Limb (tissue), 2 donors: ENCODE measurements around the gene BEND7.
"Not testable (repeated sequence)": the region's sequence is repeated elsewhere in the genome, so short reads cannot be mapped to it uniquely, and the experiment has no call there.

Experiments
- DNase-seq, 2 donors: peaks; one replicate each; pipeline ENCODE4 v3.0.0-alpha.2; 2016; ENCODE audit errors: extremely low spot score in 2 of 2

The BEND7 gene

GRCh38 chr10:13421382-13421917 is 107.4 kb downstream of the BEND7 start:
- DNase-seq, result no peak

GRCh38 chr10:13420532-13421307 is 108.1 kb downstream of the BEND7 start:
- DNase-seq, result no peak

DNA sequence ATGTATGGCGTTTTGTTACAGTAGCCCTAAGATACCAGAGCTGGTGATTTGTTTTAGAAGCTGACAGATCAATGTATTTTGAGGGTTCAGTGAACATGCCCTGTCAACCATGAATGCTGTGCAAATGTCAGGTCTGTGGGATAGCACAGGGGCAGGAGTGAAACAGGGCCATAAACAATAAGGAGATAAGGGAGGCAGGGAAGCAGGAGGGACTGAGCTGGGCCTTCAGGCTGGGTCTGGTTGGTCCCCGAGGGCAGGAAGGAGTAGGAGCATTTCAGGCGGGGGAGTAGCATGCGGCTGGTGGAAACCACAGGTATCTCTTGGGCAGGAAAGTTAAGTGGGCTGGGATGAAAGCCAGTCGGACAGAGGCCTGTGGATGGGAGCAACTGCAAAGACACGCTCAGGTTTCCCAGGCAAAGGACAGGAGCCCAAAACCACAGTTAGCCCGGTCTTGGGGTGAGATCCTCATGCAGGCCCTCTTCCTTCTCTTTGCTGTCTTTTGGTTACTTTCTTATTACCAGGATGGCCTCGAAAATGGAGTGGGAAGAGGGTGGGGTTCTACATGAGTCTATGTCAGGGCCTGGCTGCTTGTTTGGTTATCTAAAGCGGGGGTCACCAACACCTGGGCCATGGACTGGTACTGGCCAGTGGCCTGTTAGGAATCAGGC is 111.2 kb downstream of the BEND7 start:
- no peak for DNase-seq

DNA sequence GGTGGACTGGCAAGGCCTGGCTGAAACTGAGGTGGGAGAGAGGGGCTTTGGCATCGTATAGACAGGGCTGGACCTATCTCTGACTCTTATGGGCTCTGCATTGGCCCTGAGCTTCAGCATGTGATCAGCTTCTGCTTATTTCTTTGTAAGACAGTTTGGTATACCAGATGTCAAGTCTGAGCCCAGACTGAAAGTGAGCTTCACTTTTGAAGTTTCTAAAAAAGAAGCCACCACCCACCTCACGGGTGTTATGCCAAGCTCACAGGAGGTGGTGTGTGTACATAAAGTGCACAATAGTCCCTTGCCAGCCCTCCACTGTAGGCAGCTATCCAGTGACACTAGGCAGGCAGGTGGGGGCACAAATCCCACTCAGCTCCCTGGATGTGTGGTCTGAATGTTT is 112.1 kb downstream of the BEND7 start:
- DNase-seq, result no peak

DNA sequence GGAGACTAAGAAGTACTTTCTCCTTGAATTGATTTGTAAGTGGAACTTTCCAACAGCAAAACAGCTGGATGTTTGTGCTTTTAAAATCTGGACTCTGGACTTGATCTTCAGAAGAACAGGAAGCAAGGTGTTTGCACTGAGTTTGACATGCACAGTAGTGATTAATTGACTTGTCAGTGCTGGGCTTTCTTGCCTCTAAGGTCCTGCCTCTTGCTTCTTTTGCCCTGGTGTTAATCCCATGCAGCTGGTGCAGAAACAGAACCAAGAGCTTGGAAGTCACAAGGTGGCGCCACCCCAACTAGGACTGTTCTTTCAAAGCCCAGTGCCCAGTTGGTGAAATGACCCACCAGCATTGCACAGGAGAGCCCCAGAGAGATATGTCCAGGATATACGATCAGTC is 114.0 kb downstream of the BEND7 start:
- DNase-seq, result no peak

- DNase-seq, result no peak
These were observed 114.7 kb downstream of the BEND7 start for GRCh38 chr10:13414137-13414536.

GRCh38 chr10:13412894-13413293 is 115.9 kb downstream of the BEND7 start:
- no peak for DNase-seq

DNA sequence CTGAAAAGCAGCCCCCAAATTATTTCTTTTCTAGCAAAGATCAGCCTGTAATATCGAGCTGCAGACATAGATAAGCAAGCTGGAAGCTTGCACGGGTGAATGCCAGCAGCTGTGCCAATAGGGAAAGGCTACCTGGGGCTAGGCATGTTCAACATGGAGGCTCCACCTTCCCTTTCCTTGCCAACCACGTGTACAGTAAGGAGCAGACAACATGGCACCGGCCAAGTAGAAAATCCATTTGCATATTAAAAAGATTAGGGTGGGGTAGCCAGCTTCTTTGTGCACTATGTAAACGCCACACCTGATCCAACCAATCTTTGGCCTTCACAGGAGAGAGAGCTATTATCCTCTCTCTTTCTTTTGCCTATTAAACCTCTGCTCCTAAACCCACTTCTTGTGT is 124.0 kb downstream of the BEND7 start:
- DNase-seq, result no peak

- DNase-seq, result no peak
These were observed 124.5 kb downstream of the BEND7 start for GRCh38 chr10:13404305-13404759.

DNA sequence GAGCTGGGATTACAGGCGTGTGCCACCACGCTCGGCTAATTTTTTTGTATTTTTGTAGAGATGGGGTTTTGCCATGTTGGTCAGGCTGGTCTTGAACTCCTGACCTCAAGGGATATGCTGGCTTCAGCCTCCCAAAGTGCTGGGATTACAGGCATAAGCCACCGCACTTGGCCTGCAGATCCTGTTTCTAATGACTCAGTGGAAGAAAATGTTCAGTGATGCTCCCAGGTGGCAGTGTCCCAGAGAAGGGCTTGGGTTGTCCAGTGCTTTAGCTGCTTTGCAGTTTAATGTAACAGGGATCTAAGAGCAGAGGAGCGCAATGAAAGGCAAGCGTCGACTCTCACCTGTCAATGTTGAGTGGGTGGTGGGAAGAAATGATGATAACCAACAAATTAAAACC is 125.4 kb downstream of the BEND7 start:
- not testable (repeated sequence) for DNase-seq

- no peak for DNase-seq
These were observed 126.8 kb downstream of the BEND7 start for GRCh38 chr10:13402021-13402420.

GRCh38 chr10:13401142-13401541 is 127.7 kb downstream of the BEND7 start:
- no peak for DNase-seq

GRCh38 chr10:13400196-13400965 is 128.4 kb downstream of the BEND7 start:
- DNase-seq, result no peak

- DNase-seq, result no peak
These were observed 129.1 kb downstream of the BEND7 start for GRCh38 chr10:13399752-13400151.

DNA sequence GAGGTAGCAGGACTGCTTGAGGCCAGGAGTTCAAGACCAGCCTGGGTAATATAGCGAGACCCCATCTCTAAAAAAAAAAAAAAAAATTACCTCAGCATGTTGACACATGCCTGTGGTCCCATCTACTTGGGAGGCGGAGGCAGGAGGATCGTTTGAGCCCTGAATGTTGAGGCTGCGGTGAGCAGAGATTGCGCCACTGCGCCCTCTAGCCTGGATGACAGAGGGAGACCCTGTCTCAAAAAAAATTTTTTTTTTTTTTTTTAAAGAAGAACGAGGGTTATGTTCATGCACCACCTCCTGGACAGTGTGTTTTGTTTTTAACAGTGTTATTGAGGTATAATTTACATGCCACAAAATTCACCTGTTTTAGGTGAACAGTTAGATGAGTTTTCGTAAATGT is 129.6 kb downstream of the BEND7 start:
- no peak for DNase-seq

- DNase-seq, result no peak
These were observed 131.8 kb downstream of the BEND7 start for GRCh38 chr10:13397052-13397451.

- DNase-seq, result no peak
These were observed 132.4 kb downstream of the BEND7 start for GRCh38 chr10:13396369-13396768.

DNA sequence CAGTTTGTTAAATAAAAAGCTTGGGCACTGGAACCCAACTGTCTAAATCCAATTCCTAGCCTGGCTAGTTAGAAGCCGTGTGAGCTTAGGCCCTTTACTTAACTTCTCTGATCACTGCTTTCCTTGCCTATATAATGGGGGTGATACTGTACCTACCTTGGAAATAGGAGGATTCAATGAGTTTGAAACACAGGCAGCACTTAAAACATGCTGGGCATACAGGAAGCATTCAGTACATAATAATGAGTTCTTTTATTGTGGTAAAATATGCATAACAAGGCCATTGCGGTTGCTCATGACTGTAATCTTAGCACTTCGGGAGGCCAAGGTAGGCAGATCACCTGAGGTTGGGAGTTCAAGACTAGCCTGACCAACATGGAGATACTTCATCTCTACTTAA is 133.3 kb downstream of the BEND7 start:
- no peak for DNase-seq

- no peak for DNase-seq
These were observed 135.2 kb downstream of the BEND7 start for GRCh38 chr10:13393640-13394039.

DNA sequence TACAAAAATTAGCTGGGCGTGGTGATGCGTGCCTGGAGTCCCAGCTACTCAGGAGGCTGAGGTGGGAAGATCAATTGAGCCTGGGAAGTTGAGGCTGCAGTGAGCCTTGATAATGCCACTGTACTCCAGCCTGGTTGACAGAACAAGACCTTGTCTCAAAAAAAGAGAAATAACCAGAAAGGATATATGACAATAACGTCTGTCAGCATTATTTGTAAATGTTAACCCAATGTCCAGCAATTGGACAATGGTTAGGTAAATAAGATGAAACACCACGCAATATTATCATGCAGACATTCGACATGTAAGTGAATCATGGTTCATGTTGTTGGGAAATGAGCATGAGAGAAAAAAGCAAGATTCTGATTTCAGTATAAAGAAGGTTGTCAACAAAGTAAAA is 136.1 kb downstream of the BEND7 start:
- no peak for DNase-seq
